ENCODE measurements around the gene GALNT16.
A peak's percentile ranks its signal among the peaks of the same experiment; 100 is the strongest.
"Not testable (repeated sequence)": the region's sequence is repeated elsewhere in the genome, so short reads cannot be mapped to it uniquely, and the experiment has no call there.

The GALNT16 gene

DNA sequence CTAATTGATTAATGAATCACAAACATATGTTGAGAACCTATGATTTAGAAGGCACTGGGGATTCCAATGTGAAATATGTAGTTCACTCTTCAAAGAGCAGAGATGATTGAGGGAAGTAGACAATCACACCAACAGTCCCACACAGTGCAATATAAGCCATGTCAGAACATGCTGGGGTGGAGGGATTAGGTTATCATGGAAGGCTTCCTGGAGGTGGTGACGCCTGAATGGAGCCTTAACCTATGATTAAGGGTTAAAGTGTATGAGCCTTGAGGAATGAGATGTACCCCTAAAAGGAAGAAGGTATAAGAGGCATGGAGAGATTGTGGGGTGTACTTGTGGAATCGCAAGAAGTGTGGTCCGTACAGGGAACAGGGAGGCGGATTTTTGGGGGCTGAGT lies 106.8 kb downstream of the GALNT16 start:
- DNase-seq, result no peak

- DNase-seq, result no peak
Measured at GRCh38 chr14:69368381-69368780, 108.4 kb downstream of the GALNT16 start.

DNA sequence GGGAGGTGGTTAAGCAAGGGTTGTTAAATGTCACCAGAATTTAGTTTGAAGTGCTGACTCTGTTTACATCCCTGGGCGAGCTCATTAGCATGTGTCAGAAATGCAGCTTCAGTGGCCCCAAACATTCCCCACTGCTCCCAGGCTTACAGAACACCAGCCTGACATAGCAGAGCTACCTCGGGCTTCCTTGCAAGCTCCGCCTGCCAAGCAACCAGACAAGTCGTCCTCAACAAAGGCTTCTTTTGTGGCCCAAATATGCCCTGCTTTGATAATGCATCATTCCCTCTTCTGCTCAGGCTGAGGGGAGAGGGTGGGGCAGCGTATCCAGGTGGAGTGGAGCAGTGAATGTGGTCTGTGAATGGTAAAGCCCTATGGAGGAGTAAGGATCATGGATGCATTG lies 110.1 kb downstream of the GALNT16 start:
- no peak for DNase-seq

DNA sequence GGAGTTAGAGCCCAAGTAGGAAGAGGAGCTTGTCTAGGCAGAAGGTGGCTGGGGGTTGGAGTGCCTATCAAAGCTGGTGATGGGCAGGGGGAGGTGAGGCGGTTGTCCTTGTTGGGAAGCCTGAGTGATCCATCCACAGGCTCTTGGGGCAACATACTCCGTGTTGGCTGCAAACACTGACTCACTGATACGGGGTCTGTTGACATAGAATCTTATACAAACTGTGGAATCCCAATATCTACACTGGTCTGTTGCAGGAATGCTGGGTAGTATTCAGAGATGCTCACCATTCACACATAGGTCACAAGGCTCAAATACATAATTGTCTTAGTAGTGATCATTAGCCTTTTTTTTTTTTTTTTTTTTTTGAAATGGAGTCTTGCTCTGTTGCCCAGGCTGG lies 112.2 kb downstream of the GALNT16 start:
- no peak for DNase-seq

- DNase-seq, result no peak
Measured at GRCh38 chr14:69373104-69373503, 113.1 kb downstream of the GALNT16 start.

DNA sequence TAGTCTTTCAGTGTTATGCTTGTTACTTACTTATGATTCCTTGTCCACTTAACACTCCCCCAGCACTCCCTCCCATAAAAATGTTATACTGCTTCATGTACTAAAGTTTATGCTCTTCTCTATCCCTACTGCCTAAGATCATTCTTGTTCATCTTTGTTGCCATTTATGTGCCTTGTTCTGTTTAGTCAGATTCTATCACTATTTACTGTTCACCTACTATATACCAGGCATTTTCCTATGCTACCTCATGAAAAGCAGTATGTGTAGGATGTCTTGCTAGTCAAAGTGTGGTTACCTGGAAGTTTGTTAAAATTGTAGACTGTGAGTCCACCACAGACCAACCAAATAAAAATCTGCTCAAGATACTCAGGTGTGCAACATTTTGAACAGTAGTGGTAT lies 114.3 kb downstream of the GALNT16 start:
- no peak for DNase-seq

DNA sequence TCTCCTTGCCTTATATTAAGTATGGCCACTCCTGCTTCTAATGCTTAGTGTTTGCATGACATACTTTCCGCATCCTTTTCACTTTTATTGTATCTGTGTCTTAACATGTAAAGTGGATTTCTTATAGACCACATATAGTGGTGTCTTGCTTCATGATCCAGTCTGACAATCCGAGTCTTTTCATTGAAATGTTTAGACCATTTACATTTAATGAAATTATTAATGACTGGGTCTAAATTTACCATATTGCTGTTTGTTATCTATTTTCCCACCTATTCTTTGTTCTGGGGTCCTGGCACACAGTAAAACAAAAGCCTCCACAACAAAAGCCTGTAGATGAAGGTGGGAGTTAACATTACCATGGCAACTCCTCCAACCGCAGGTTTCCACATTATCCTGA lies 115.2 kb downstream of the GALNT16 start:
- no peak for DNase-seq

DNA sequence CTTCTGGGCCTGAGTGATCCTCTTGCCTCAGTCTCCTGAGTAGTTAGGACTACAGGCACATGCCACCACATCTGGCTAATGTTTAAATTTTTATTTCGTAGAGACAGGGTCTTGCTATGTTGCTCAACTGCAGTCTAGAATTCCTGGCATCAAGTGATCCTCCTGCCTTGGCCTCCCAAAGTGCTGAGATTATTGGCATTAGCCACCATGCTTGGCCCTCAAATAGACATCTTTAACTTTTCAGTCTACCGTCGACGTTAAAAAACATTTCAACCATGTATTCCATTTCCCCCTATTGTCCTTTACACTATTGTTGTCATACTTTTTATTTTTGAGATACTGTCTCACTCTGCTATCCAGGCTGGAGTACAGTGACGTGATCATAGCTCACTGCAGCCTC lies 115.8 kb downstream of the GALNT16 start:
- no peak for DNase-seq

DNA sequence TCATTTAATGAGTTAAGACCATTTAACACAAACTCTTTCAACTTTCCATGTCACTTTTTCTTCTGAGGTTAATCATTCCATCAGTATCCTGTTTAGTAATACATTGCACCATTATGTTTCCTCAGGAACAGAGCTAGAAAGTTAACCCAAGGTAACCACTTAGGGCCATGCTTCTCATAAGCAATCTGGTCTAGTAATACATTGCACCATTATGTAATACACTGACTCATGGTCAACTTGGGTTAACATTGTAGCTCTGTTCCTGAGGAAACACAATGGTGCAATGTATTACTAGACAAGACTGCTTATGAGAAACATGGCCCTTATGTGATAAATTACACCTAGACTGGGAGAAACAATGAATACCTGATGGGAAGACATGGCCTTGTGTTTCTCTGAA lies 116.5 kb downstream of the GALNT16 start:
- DNase-seq, result no peak

DNA sequence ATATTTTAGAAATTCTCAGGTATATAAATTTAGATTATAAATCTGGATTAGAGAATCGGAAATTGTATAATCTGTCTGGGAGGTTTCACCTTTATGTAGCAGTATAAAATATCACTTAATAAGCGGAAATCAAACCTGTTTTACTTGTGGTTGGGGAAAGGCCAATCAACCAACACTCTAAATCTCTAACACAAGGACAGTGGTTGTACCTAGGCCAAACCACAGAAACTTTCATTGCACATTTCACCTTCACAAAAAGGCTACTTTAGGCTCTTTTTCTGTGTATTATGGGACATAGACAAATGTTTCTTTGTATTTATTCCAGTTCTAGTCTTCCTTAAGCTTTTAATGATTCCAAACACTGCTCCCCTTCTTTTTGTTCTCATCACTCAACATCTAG lies 118.3 kb downstream of the GALNT16 start:
- no peak for DNase-seq

DNA sequence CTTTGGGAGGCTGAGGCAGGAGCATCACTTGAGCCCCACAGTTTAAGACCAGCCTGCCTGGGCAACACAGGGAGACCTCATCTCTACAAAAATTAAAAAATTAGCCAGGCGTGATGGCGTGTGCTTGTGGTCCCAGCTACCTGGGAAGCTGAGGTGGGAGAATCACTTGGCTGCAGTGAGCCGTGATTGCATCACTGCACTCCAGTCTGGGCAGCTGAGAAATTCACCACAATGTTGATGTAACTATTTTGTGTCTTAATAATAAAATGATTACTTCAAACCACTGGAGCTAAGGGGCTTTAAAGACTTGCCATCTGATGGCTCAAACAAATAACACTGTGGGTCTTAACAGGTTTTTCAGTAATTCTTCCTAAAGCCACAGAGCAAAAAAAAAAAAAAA lies 127.4 kb downstream of the GALNT16 start:
- no peak for DNase-seq

- DNase-seq, result not testable (repeated sequence)
Measured at GRCh38 chr14:69391400-69391799, 131.4 kb downstream of the GALNT16 start.

GRCh38 chr14:69392481-69392880 lies 132.5 kb downstream of the GALNT16 start:
- DNase-seq, result no peak

- no peak for DNase-seq
Measured at GRCh38 chr14:69395929-69396328, 136.0 kb downstream of the GALNT16 start.

GRCh38 chr14:69398053-69398817 lies 138.3 kb downstream of the GALNT16 start, which contains the start of the genes ERH and SLC39A9:
Gene ERH (minus strand): TSS chr14:69398299. CDS start chr14:69398233, 66 bp downstream.
Gene SLC39A9 (plus strand): TSS chr14:69398692. CDS start chr14:69399370, 678 bp downstream.
- DNase-seq, result peak; percentile 96

GRCh38 chr14:69398818-69399210 lies 138.9 kb downstream of the GALNT16 start:
- DNase-seq, result no peak

- no peak for DNase-seq
Measured at GRCh38 chr14:69399750-69400149, 139.8 kb downstream of the GALNT16 start.

GRCh38 chr14:69400154-69400553 lies 140.2 kb downstream of the GALNT16 start:
- DNase-seq, result no peak

GRCh38 chr14:69401841-69402240 lies 141.9 kb downstream of the GALNT16 start:
- no peak for DNase-seq

GRCh38 chr14:69404478-69404877 lies 144.5 kb downstream of the GALNT16 start:
- DNase-seq, result no peak

GRCh38 chr14:69404883-69405282 lies 144.9 kb downstream of the GALNT16 start:
- no peak for DNase-seq

DNA sequence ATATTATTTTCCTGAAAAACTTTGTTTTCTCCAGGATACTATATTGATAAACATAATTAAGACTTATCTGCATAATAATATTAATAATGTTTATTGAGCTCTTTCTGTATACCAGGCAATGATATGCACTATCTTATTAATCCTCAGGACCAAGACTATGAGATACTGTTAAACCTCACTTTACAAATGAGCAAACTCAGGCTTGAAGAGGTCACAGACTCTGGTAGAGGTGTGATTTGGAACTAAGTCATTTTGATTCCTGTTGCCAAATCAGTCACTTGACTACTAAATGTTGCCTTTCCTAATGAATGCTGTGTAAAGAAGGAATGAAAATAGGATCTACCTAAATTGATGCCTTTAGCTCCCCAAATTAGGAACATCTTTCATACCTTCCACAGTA lies 145.8 kb downstream of the GALNT16 start:
- DNase-seq, result no peak
